ENCODE measurements around the gene RAB14.
A peak's percentile ranks its signal among the peaks of the same experiment; 100 is the strongest.
"Not testable (repeated sequence)": the region's sequence is repeated elsewhere in the genome, so short reads cannot be mapped to it uniquely, and the experiment has no call there.

Gene RAB14

GRCh38 chr9:121150188-121150587 is 51.5 kb downstream of the RAB14 start:
- no peak for DNase-seq

- no peak for DNase-seq
Measured at GRCh38 chr9:121144482-121144881, 57.2 kb downstream of the RAB14 start.

GRCh38 chr9:121143771-121144170 is 57.9 kb downstream of the RAB14 start:
- no peak for DNase-seq

- no peak for DNase-seq
Measured at GRCh38 chr9:121141706-121142105, 60.0 kb downstream of the RAB14 start.

- no peak for DNase-seq
Measured at GRCh38 chr9:121141306-121141705, 60.4 kb downstream of the RAB14 start.

GRCh38 chr9:121140162-121140561 is 61.5 kb downstream of the RAB14 start:
- no peak for DNase-seq

GRCh38 chr9:121138973-121139372 is 62.7 kb downstream of the RAB14 start:
- no peak for DNase-seq

GRCh38 chr9:121138561-121138960 is 63.1 kb downstream of the RAB14 start:
- no peak for DNase-seq

- no peak for DNase-seq
Measured at GRCh38 chr9:121135642-121136041, 66.0 kb downstream of the RAB14 start.

GRCh38 chr9:121133104-121133816 is 68.4 kb downstream of the RAB14 start:
- DNase-seq, result peak; percentile 80

- DNase-seq, result not testable (repeated sequence)
Measured at GRCh38 chr9:121129384-121129783, 72.3 kb downstream of the RAB14 start.

Measured in CD4-positive, alpha-beta T cell treated with Interleukin-15 for 1 hour (primary cell).